K562 (cell line): Measurements from ENCODE around the gene GPALPP1. TPM values are rescaled to one million over a fixed set of nuclear protein-coding genes. Genes with fewer than 3 reads are reported as not detected.

ENCODE experiments used
- ATAC-seq: fragments of 200-7000 bp; cut with Tn5 transposase; 3 replicates; pipeline ENCODE4 v1.9.1; 2020; ENCODE audit warnings: moderate library complexity
- BruUV-seq: library from RNA; stranded (reverse); fragments of 400-500 nt; replicated peaks from 2 replicates; lab custom pipeline; 2021; lab: Mats Ljungman, UMichigan
- CTCF ChIA-PET: fragments of 300-600 bp; formaldehyde crosslinking; extraction: SDS; loops from one replicate; lab custom pipeline; 2021; ENCODE audit warnings: low intra/inter-chr PET ratio; lab: Yijun Ruan, JAX
- POLR2A ChIA-PET: fragments of 300-600, 350-650 bp; sonication (Branson Sonifier 250); formaldehyde crosslinking; extraction: SDS; loops from one replicate; lab custom pipeline; 2021; ENCODE audit warnings: antibody characterized with exemption, inconsistent platforms; lab: Yijun Ruan, JAX
- DNase-seq, 4 experiments: peaks; one replicate each; pipeline versions ENCODE4 v3.0.0 to v3.0.0-alpha.2; 2011 to 2018; ENCODE audit warnings: low spot score in 3 of 4, mixed read lengths in 3 of 4; ENCODE audit errors: extremely low read depth in 1 of 4
- FAIRE-seq: peaks from 2 replicates; lab custom pipeline; 2011; peaks lifted over from hg19 to GRCh38; lab: Jason Lieb, UNC
- H2AFZ ChIP-seq: 2 replicates; pipeline ENCODE4 v1.6.0; 2011; ENCODE audit warnings: low read depth, low read length, control low read depth, inconsistent platforms
- H3K27ac ChIP-seq: fragments of 200-600 bp; 3 replicates; pipeline ENCODE4 v1.8.0; 2011; ENCODE audit warnings: low read depth, mild to moderate bottlenecking, control low read depth, inconsistent platforms, low read length, moderate library complexity, mixed read lengths; ENCODE audit errors: extremely low read depth
- H3K27me3 ChIP-seq, 2 experiments: fragments of 300-600 bp in 1 of 2; 2 replicates in 1 of 2; 3 replicates in 1 of 2; pipeline versions ENCODE4 v1.6.0 to v1.8.0; 2011; ENCODE audit warnings: inconsistent platforms in 2 of 2, low read length in 2 of 2, mild to moderate bottlenecking in 1 of 2, mixed read lengths in 1 of 2, moderate library complexity in 1 of 2; ENCODE audit not compliant: control insufficient read depth in 2 of 2, insufficient read depth in 2 of 2
- H3K36me3 ChIP-seq: fragments of 300-600 bp; 3 replicates; pipeline ENCODE4 v1.8.0; 2011; ENCODE audit warnings: mild to moderate bottlenecking, low read length, inconsistent platforms; ENCODE audit not compliant: control insufficient read depth, insufficient read depth
- H3K4me1 ChIP-seq, 2 experiments: fragments of 200-600 bp in 1 of 2; replicated peaks in 1 of 2; 2 replicates in 1 of 2; 3 replicates in 1 of 2; pipeline versions ENCODE4 v1.5.1 to v1.8.0; 2011; ENCODE audit warnings: inconsistent platforms in 2 of 2, low read length in 2 of 2, mild to moderate bottlenecking in 1 of 2, mixed read lengths in 1 of 2, moderate library complexity in 1 of 2; ENCODE audit not compliant: control insufficient read depth in 2 of 2, insufficient read depth in 2 of 2
- H3K4me2 ChIP-seq: 2 replicates; pipeline ENCODE4 v1.6.1; 2011; ENCODE audit warnings: low read length, control low read depth, inconsistent platforms, mixed read lengths; ENCODE audit not compliant: insufficient read depth
- H3K4me3 ChIP-seq: fragments of 200-600 bp; sonication (generic), shearing (Covaris generic); 2 replicates; pipeline ENCODE4 v1.5.1; 2016; ENCODE audit warnings: control low read depth, inconsistent platforms
- H3K79me2 ChIP-seq: fragments of 200-600 bp; 3 replicates; pipeline ENCODE4 v1.8.0; 2011; ENCODE audit warnings: low read length, inconsistent platforms; ENCODE audit not compliant: control insufficient read depth, insufficient read depth
- H3K9ac ChIP-seq, 2 experiments: 2 replicates each; pipeline versions ENCODE4 v1.6.0 to v1.6.1; 2011; ENCODE audit warnings: low read depth in 2 of 2, low read length in 2 of 2, control low read depth in 1 of 2, inconsistent platforms in 1 of 2, mild to moderate bottlenecking in 1 of 2, mixed read lengths in 1 of 2; ENCODE audit not compliant: insufficient read depth in 1 of 2
- H3K9me1 ChIP-seq: one replicate; pipeline ENCODE4 v1.6.0; 2011; ENCODE audit warnings: inconsistent platforms, mild to moderate bottlenecking, low read length, moderate library complexity; ENCODE audit not compliant: control insufficient read depth, insufficient read depth
- H3K9me3 ChIP-seq: replicated peaks from 2 replicates; pipeline ENCODE4 v1.5.1; 2011; ENCODE audit warnings: low read depth, low read length, inconsistent platforms; ENCODE audit not compliant: control insufficient read depth, insufficient read depth
- H4K20me1 ChIP-seq: replicated peaks from 2 replicates; pipeline ENCODE4 v1.6.1; 2011; ENCODE audit warnings: low read length, inconsistent platforms, mixed read lengths; ENCODE audit not compliant: control insufficient read depth, insufficient read depth
- CREB1 ChIP-seq, 2 experiments: sonication (generic) in 1 of 2; formaldehyde crosslinking in 1 of 2; IDR thresholded peaks; 2 replicates each; pipeline versions ENCODE4 v1.6.1 to v1.8.0; 2012 to 2022; ENCODE audit warnings: inconsistent platforms in 1 of 2, mild to moderate bottlenecking in 1 of 2, missing genetic modification reagents in 1 of 2, moderate library complexity in 1 of 2
- MBD2 ChIP-seq: sonication (generic); IDR thresholded peaks from 2 replicates; pipeline ENCODE4 v1.6.1; 2016; ENCODE audit warnings: low read depth, borderline replicate concordance
- TAF7 ChIP-seq: fragments of 450-650 bp; IDR thresholded peaks from 2 replicates; pipeline ENCODE4 v1.6.1; 2016; ENCODE audit warnings: missing genetic modification characterization, missing compliant biosample characterization
- XRCC3 ChIP-seq: fragments of 450-650 bp; IDR thresholded peaks from 2 replicates; pipeline ENCODE4 v1.6.1; 2017; ENCODE audit warnings: mild to moderate bottlenecking, moderate library complexity
- ZNF384 ChIP-seq: IDR thresholded peaks from 2 replicates; pipeline ENCODE4 v1.6.1; 2012; ENCODE audit warnings: low read depth, low read length, improper control_type of control experiment
- ZNF740 ChIP-seq, 3 experiments: fragments of 200-800 bp in 1 of 3; sonication (Bioruptor generic) in 1 of 3; sonication (generic) in 1 of 3; formaldehyde crosslinking in 1 of 3; IDR thresholded peaks; 2 replicates each; pipeline versions ENCODE4 v1.6.1 to v1.8.0; 2016 to 2022; ENCODE audit warnings: mild to moderate bottlenecking in 2 of 3, missing compliant biosample characterization in 2 of 3, missing genetic modification characterization in 2 of 3, missing genetic modification reagents in 1 of 3
- ZNF780A ChIP-seq: fragments of 250-450 bp; sonication (Bioruptor Pico); IDR thresholded peaks from 2 replicates; pipeline ENCODE4 v1.5.0; 2021; ENCODE audit warnings: mild to moderate bottlenecking
- WGBS: fragments of 100-300 bp; shearing (Covaris generic); methylation state at CpG from one replicate; pipeline ENCODE4 v1.1.6; 2016; ENCODE audit warnings: low coverage, mixed read lengths; ENCODE audit not compliant: insufficient coverage; ENCODE audit errors: missing lambda C conversion rate; 5-methylcytosine and 5-hydroxymethylcytosine counted together
- in situ Hi-C: fragments of 300-500 bp; cut with MboI; formaldehyde crosslinking; loops from 4 replicates; pipeline ENCODE4 v1.15.0; 2018; ENCODE audit warnings: inconsistent platforms, mixed read lengths
- intact Hi-C: fragments of 100-400 bp; cut with micrococcal nuclease; formaldehyde crosslinking; loops from 2 replicates; pipeline ENCODE4 v1.14.2; 2022
- polyA plus RNA-seq, 8 experiments: library from polyadenylated mRNA; depleted of rRNA in 4 of 8; stranded (reverse) in 5 of 8; unstranded in 3 of 8; fragments of >200 nt; fragmentation: Nextera tagmentation in 2 of 8; fragmentation: Illumina TruSeq in 1 of 8; extraction: Ambion mirVana in 2 of 8; extraction: Trizol in 1 of 8; gene quantifications; 2 replicates each; pipeline versions ENCODE4 v1.2.1 to v1.2.3, GENCODE V29; 2011 to 2014; ENCODE audit warnings: inconsistent platforms in 1 of 8, missing spikeins in 1 of 8
- total RNA-seq, 7 experiments: library from RNA; depleted of rRNA in 6 of 7; stranded (reverse); fragments of >200 nt in 6 of 7; fragmentation: Illumina TruSeq in 2 of 7; extraction: Trizol in 2 of 7; gene quantifications; 2 replicates each; pipeline versions ENCODE4 v1.2.1 to v1.2.3, GENCODE V29; 2011 to 2021; ENCODE audit warnings: low replicate concordance in 1 of 7
- TF ChIP-seq, protein P1 (sequence below), 2 experiments: fragments of 450-650 bp; IDR thresholded peaks; 2 replicates each; pipeline ENCODE4 v1.6.1; 2016
- TF ChIP-seq, protein P2 (sequence below): fragments of 450-650 bp; formaldehyde crosslinking; IDR thresholded peaks from 2 replicates; pipeline ENCODE4 v1.4.0; 2020; ENCODE audit warnings: mild to moderate bottlenecking, mixed read lengths
- TF ChIP-seq, protein P3 (sequence below): fragments of 450-650 bp; IDR thresholded peaks from 2 replicates; pipeline ENCODE4 v1.6.1; 2016; ENCODE audit warnings: mild to moderate bottlenecking

Gene GPALPP1
- total and polyA plus RNA-seq, 9 of the 15 experiments (the other 6 are each of a cell fraction or from before 2014, with no cell fraction given), result 8.1 to 22.3 (median 18.5) TPM

DNA sequence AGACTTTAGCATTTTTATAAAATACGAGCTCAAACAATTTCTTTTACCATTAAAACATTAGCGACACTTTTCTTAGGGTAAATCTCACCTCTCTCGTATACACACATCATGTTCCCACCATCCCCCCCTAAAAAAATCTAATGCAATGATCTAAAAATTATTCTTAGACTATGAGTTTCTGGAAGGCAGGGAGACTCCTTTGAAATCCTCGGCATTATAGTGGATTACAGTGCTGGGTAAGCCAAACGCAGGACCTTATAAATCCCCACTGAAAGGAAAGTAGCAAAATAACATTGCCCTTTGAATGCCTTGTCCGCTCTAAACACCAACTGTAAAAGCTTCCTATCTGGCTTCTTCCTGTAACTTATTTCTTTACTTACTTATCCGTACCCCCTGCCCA, 35.1 kb upstream of the GPALPP1 start:
- no peaks in the 10 kb centered on the region for H3K4me1 ChIP-seq
- in situ Hi-C loops, result no loop called here
- DNase-seq, result no peak
- CTCF ChIA-PET, result no interaction called here
- peaks cover 26% of the 10 kb centered on the region for H3K36me3 ChIP-seq
- TF ChIP-seq CREB1 (IDR thresholded peaks at IDR 0.05) (no peak), CREB1 (CRISPR knock-in tag; IDR thresholded peaks at IDR 0.05) (no peak), TAF7 (no peak), ZNF384 (no peak), ZNF740 (CRISPR knock-in tag; IDR thresholded peaks at IDR 0.05) (no peak), ZNF740 (tag; IDR thresholded peaks at IDR 0.05) (no peak), ZNF780A (CRISPR knock-in tag) (no peak), XRCC3 (no peak), MBD2 (no peak)
- TF ChIP-seq, protein P1, sequence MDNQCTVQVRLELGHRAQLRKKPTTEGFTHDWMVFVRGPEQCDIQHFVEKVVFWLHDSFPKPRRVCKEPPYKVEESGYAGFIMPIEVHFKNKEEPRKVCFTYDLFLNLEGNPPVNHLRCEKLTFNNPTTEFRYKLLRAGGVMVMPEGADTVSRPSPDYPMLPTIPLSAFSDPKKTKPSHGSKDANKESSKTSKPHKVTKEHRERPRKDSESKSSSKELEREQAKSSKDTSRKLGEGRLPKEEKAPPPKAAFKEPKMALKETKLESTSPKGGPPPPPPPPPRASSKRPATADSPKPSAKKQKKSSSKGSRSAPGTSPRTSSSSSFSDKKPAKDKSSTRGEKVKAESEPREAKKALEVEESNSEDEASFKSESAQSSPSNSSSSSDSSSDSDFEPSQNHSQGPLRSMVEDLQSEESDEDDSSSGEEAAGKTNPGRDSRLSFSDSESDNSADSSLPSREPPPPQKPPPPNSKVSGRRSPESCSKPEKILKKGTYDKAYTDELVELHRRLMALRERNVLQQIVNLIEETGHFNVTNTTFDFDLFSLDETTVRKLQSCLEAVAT (IDR thresholded peaks at IDR 0.05), result no peak
- TF ChIP-seq, protein P2, sequence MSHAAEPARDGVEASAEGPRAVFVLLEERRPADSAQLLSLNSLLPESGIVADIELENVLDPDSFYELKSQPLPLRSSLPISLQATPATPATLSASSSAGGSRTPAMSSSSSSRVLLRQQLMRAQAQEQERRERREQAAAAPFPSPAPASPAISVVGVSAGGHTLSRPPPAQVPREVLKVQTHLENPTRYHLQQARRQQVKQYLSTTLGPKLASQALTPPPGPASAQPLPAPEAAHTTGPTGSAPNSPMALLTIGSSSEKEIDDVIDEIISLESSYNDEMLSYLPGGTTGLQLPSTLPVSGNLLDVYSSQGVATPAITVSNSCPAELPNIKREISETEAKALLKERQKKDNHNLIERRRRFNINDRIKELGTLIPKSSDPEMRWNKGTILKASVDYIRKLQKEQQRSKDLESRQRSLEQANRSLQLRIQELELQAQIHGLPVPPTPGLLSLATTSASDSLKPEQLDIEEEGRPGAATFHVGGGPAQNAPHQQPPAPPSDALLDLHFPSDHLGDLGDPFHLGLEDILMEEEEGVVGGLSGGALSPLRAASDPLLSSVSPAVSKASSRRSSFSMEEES (CRISPR knock-in tag), result no peak
- TF ChIP-seq, protein P3, sequence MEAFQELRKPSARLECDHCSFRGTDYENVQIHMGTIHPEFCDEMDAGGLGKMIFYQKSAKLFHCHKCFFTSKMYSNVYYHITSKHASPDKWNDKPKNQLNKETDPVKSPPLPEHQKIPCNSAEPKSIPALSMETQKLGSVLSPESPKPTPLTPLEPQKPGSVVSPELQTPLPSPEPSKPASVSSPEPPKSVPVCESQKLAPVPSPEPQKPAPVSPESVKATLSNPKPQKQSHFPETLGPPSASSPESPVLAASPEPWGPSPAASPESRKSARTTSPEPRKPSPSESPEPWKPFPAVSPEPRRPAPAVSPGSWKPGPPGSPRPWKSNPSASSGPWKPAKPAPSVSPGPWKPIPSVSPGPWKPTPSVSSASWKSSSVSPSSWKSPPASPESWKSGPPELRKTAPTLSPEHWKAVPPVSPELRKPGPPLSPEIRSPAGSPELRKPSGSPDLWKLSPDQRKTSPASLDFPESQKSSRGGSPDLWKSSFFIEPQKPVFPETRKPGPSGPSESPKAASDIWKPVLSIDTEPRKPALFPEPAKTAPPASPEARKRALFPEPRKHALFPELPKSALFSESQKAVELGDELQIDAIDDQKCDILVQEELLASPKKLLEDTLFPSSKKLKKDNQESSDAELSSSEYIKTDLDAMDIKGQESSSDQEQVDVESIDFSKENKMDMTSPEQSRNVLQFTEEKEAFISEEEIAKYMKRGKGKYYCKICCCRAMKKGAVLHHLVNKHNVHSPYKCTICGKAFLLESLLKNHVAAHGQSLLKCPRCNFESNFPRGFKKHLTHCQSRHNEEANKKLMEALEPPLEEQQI, result no peak
- TF ChIP-seq, all 486 proteins: peak for 0
- FAIRE-seq, result no peak
- no peak overlapping the region for H3K27ac ChIP-seq
- intact Hi-C loops, result no loop called here
- H3K4me2 ChIP-seq, result no peak overlapping the region
- WGBS, result 95% methylated on average over 7 of the region's 7 CpGs
- H4K20me1 ChIP-seq, result no peaks in the 10 kb centered on the region
- ATAC-seq, result no peak
- BruUV-seq, result no TSS peak
- H3K9me3 ChIP-seq, result no peaks in the 10 kb centered on the region
- no peaks in the 10 kb centered on the region for H3K27me3 ChIP-seq
- no peak overlapping the region for H3K9ac ChIP-seq
- H3K9me1 ChIP-seq, result no peaks in the 10 kb centered on the region
- H3K79me2 ChIP-seq, result no peaks in the 10 kb centered on the region
- POLR2A ChIA-PET, result interaction anchor here (0.7 kb wide), 1 partner anchor 252 kb away, joined by 3 read pairs; no protein-coding TSS in a partner anchor
- H3K4me3 ChIP-seq, result no peak overlapping the region
- no peak overlapping the region for H2AFZ ChIP-seq
